ENCODE measurements around the gene HSPA1L. TPM values are rescaled to one million over a fixed set of nuclear protein-coding genes. Genes with fewer than 3 reads are reported as not detected.

Gene HSPA1L
- total and polyA plus RNA-seq, 4 donors = 0.27 to 0.79 (median 0.47) TPM

DNA sequence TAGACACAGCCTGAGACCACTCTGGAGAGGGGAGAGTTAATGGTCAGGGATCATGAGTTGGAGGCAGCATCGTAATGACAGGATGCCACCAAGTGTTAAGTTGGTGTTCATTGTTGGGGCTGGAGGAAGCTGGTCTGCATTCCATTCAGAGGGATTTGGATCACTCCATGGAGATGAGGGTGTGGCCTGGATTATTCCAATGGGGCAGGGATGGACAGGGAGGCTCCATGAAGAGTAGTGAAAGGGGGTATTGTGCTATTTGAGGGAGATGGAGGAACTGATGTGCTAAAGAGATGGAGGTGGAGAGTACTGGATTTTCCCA lies 51.5 kb downstream of the HSPA1L start:
- WGBS = 40% methylated on average over 1 of the region's 1 CpG
- Histone ChIP-seq H3K27ac (ENCODE audit: low read depth in 1 of 2, low read length in 2 of 2) (no peak overlapping the region), H3K4me3 (ENCODE audit: low read depth in 1 of 3, low read length in 3 of 3) (no peak overlapping the region), H3K36me3 (ENCODE audit: control insufficient read depth in 4 of 4, insufficient read depth in 3 of 4, low read depth in 1 of 4, low read length in 3 of 4) (no peaks in the 10 kb centered on the region), H3K4me1 (ENCODE audit: control insufficient read depth in 4 of 4, insufficient read depth in 4 of 4, low read length in 3 of 4) (no peaks in the 10 kb centered on the region), H3K27me3 (ENCODE audit: control insufficient read depth in 4 of 4, insufficient read depth in 4 of 4, low read length in 3 of 4) (no peaks in the 10 kb centered on the region), H3K9ac (ENCODE audit: low read depth in 1 of 2, low read length in 2 of 2) (no peak overlapping the region), H3K9me3 (ENCODE audit: control insufficient read depth in 4 of 4, low read length in 3 of 4) (no peaks in the 10 kb centered on the region)
- DNase-seq (ENCODE audit: low spot score) = no peak
- TF ChIP-seq, protein P1, sequence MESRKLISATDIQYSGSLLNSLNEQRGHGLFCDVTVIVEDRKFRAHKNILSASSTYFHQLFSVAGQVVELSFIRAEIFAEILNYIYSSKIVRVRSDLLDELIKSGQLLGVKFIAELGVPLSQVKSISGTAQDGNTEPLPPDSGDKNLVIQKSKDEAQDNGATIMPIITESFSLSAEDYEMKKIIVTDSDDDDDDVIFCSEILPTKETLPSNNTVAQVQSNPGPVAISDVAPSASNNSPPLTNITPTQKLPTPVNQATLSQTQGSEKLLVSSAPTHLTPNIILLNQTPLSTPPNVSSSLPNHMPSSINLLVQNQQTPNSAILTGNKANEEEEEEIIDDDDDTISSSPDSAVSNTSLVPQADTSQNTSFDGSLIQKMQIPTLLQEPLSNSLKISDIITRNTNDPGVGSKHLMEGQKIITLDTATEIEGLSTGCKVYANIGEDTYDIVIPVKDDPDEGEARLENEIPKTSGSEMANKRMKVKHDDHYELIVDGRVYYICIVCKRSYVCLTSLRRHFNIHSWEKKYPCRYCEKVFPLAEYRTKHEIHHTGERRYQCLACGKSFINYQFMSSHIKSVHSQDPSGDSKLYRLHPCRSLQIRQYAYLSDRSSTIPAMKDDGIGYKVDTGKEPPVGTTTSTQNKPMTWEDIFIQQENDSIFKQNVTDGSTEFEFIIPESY (IDR thresholded peaks at IDR 0.05) = no peak
- TF ChIP-seq HNF4A (conservative IDR thresholded peaks at IDR 0.05) (no peak), GABPA (IDR thresholded peaks at IDR 0.05 in 1 of 2, conservative IDR thresholded peaks at IDR 0.05 in 1 of 2) (no peak), FOXA1 (IDR thresholded peaks at IDR 0.05) (no peak), NR2F2 (IDR thresholded peaks at IDR 0.05) (no peak), SP1 (IDR thresholded peaks at IDR 0.05) (no peak), JUND (IDR thresholded peaks at IDR 0.05) (no peak), EGR1 (IDR thresholded peaks at IDR 0.05; ENCODE audit: low read depth in 2 of 2) (no peak)

- no peak for TF ChIP-seq FOXA2 (IDR thresholded peaks at IDR 0.05)
- no peak for TF ChIP-seq RAD21 (IDR thresholded peaks at IDR 0.05)
- TF ChIP-seq, protein P1 (IDR thresholded peaks at IDR 0.05) = no peak
- no peak for TF ChIP-seq HNF4A (conservative IDR thresholded peaks at IDR 0.05)
- no peak for TF ChIP-seq GABPA (IDR thresholded peaks at IDR 0.05 in 1 of 2, conservative IDR thresholded peaks at IDR 0.05 in 1 of 2)
- no peak for TF ChIP-seq SP1 (IDR thresholded peaks at IDR 0.05)
- no peak for TF ChIP-seq REST (IDR thresholded peaks at IDR 0.05)
- TF ChIP-seq TAF1 (conservative IDR thresholded peaks at IDR 0.05) = no peak
- TF ChIP-seq RXRA (IDR thresholded peaks at IDR 0.05) = no peak
- TF ChIP-seq, protein P2, sequence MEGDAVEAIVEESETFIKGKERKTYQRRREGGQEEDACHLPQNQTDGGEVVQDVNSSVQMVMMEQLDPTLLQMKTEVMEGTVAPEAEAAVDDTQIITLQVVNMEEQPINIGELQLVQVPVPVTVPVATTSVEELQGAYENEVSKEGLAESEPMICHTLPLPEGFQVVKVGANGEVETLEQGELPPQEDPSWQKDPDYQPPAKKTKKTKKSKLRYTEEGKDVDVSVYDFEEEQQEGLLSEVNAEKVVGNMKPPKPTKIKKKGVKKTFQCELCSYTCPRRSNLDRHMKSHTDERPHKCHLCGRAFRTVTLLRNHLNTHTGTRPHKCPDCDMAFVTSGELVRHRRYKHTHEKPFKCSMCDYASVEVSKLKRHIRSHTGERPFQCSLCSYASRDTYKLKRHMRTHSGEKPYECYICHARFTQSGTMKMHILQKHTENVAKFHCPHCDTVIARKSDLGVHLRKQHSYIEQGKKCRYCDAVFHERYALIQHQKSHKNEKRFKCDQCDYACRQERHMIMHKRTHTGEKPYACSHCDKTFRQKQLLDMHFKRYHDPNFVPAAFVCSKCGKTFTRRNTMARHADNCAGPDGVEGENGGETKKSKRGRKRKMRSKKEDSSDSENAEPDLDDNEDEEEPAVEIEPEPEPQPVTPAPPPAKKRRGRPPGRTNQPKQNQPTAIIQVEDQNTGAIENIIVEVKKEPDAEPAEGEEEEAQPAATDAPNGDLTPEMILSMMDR (IDR thresholded peaks at IDR 0.05; ENCODE audit: low read depth, low read length, missing input control) = no peak
- TF ChIP-seq, protein P3, sequence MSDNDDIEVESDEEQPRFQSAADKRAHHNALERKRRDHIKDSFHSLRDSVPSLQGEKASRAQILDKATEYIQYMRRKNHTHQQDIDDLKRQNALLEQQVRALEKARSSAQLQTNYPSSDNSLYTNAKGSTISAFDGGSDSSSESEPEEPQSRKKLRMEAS (IDR thresholded peaks at IDR 0.05) = no peak
- no peak for TF ChIP-seq YY1 (IDR thresholded peaks at IDR 0.05)
- TF ChIP-seq NR2F2 (IDR thresholded peaks at IDR 0.05) = no peak
- no peak for TF ChIP-seq ATF3 (IDR thresholded peaks at IDR 0.05)
- TF ChIP-seq JUND (IDR thresholded peaks at IDR 0.05) = no peak
- TF ChIP-seq FOXA1 (IDR thresholded peaks at IDR 0.05) = no peak
- no peak for TF ChIP-seq HNF4G (IDR thresholded peaks at IDR 0.05)
- TF ChIP-seq EGR1 (IDR thresholded peaks at IDR 0.05; ENCODE audit: low read depth in 2 of 2) = no peak
- no peak overlapping the region for H3K9ac ChIP-seq (ENCODE audit: low read depth in 1 of 2, low read length in 2 of 2)
- no peak overlapping the region for H3K27ac ChIP-seq (ENCODE audit: low read depth in 1 of 2, low read length in 2 of 2)
- no peak for DNase-seq (ENCODE audit: low spot score)
- no peaks in the 10 kb centered on the region for H3K4me1 ChIP-seq (ENCODE audit: control insufficient read depth in 4 of 4, insufficient read depth in 4 of 4, low read length in 3 of 4)
- H3K4me3 ChIP-seq (ENCODE audit: low read depth in 1 of 3, low read length in 3 of 3) = no peak overlapping the region
- no peaks in the 10 kb centered on the region for H3K9me3 ChIP-seq (ENCODE audit: control insufficient read depth in 4 of 4, low read length in 3 of 4)
- no peaks in the 10 kb centered on the region for H3K36me3 ChIP-seq (ENCODE audit: control insufficient read depth in 4 of 4, insufficient read depth in 3 of 4, low read depth in 1 of 4, low read length in 3 of 4)
- 83% methylated on average over 8 of the region's 8 CpGs for WGBS
- no peaks in the 10 kb centered on the region for H3K27me3 ChIP-seq (ENCODE audit: control insufficient read depth in 4 of 4, insufficient read depth in 4 of 4, low read length in 3 of 4)
Observed at GRCh38 chr6:31762878-31763618, 52.0 kb downstream of the HSPA1L start.
